Mesendoderm (in vitro differentiated cells): ENCODE measurements around the gene PPP2R2C.

Source experiments
- DNase-seq: peaks from one replicate; pipeline ENCODE4 v3.0.0; 2013
- H2AK5ac ChIP-seq: 2 replicates; pipeline ENCODE4 v1.6.1; 2013; ENCODE audit warnings: low read length, inconsistent platforms
- H2BK120ac ChIP-seq: 2 replicates; pipeline ENCODE4 v1.6.1; 2013; ENCODE audit warnings: low read depth, mild to moderate bottlenecking, low read length, moderate library complexity, mixed read lengths
- H2BK15ac ChIP-seq: replicated peaks from 2 replicates; pipeline ENCODE4 v1.6.1; 2013; ENCODE audit warnings: low read depth, mild to moderate bottlenecking, moderate library complexity
- H2BK5ac ChIP-seq: 2 replicates; pipeline ENCODE4 v1.6.1; 2013; ENCODE audit warnings: low read length, inconsistent platforms
- H3K18ac ChIP-seq: 2 replicates; pipeline ENCODE4 v1.6.1; 2013; ENCODE audit warnings: mild to moderate bottlenecking, low read length, mixed read lengths
- H3K23ac ChIP-seq: one replicate; pipeline ENCODE4 v1.6.1; 2013; ENCODE audit warnings: low read length
- H3K27ac ChIP-seq: 2 replicates; pipeline ENCODE4 v1.5.1; 2013; ENCODE audit warnings: low read depth, mild to moderate bottlenecking, inconsistent platforms, low read length, moderate library complexity
- H3K27me3 ChIP-seq: 2 replicates; pipeline ENCODE4 v1.6.1; 2013; ENCODE audit warnings: low read length, control low read depth, mild to moderate bottlenecking, inconsistent platforms; ENCODE audit not compliant: insufficient read depth, poor library complexity
- H3K36me3 ChIP-seq: 2 replicates; pipeline ENCODE4 v1.6.1; 2013; ENCODE audit warnings: low read length, inconsistent platforms; ENCODE audit not compliant: control insufficient read depth, insufficient read depth
- H3K4ac ChIP-seq: one replicate; pipeline ENCODE4 v1.6.1; 2013; ENCODE audit warnings: low read depth, mild to moderate bottlenecking, low read length, moderate library complexity
- H3K4me1 ChIP-seq: 2 replicates; pipeline ENCODE4 v1.6.1; 2013; ENCODE audit warnings: low read depth, low read length, inconsistent platforms; ENCODE audit not compliant: control insufficient read depth
- H3K4me2 ChIP-seq: 2 replicates; pipeline ENCODE4 v1.6.1; 2013; ENCODE audit warnings: low read length
- H3K4me3 ChIP-seq: 2 replicates; pipeline ENCODE4 v1.5.1; 2013; ENCODE audit warnings: mild to moderate bottlenecking, low read length
- H3K56ac ChIP-seq: one replicate; pipeline ENCODE4 v1.6.1; 2013; ENCODE audit warnings: low read length
- H3K79me1 ChIP-seq: 2 replicates; pipeline ENCODE4 v1.6.1; 2013; ENCODE audit warnings: low read length, inconsistent platforms
- H3K79me2 ChIP-seq: 2 replicates; pipeline ENCODE4 v1.6.1; 2013; ENCODE audit warnings: mild to moderate bottlenecking, low read length; ENCODE audit not compliant: control insufficient read depth, insufficient read depth
- H3K9ac ChIP-seq: 2 replicates; pipeline ENCODE4 v1.6.1; 2013; ENCODE audit warnings: low read length, inconsistent platforms
- H4K5ac ChIP-seq: one replicate; pipeline ENCODE4 v1.6.1; 2013; ENCODE audit warnings: low read length
- H4K8ac ChIP-seq: one replicate; pipeline ENCODE4 v1.6.1; 2013; ENCODE audit warnings: low read depth, mild to moderate bottlenecking, control low read depth, low read length, moderate library complexity
- WGBS: extraction: QIAGEN DNeasy Blood & Tissue Kit; methylation state at CpG from one replicate; pipeline ENCODE4 v1.1.7; 2013; ENCODE audit warnings: low lambda C conversion rate, missing lambda C conversion rate; ENCODE audit not compliant: insufficient coverage; ENCODE audit errors: extremely low coverage; 5-methylcytosine and 5-hydroxymethylcytosine counted together

Gene PPP2R2C

DNA sequence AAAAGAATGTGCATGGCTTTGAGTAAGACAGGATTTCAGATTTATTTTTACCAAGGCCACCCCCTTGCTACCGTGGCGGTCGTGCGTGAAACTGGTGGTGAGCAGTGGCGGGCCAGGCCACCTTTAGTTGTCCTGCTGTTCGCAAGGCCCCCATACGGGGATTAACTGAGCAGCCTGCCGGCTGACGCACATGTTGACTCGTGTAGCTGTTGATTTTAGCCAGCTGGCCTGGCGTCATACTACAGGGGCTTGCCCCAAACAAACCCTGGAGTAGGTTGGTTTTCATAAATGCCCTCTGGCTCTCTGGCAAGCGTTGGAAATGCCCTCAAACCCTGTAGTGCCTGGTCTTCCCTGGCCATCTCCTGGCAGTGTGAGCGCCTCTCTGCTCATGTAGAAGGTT, 174.4 kb downstream of the PPP2R2C start:
- no peak overlapping the region for H3K4ac ChIP-seq
- no CpG with 5 or more reads among the region's 13 CpGs for WGBS
- no peaks in the 10 kb centered on the region for H3K36me3 ChIP-seq
- no peak overlapping the region for H3K27ac ChIP-seq
- H3K9ac ChIP-seq: no peak overlapping the region
- no peak overlapping the region for H2AK5ac ChIP-seq
- H2BK15ac ChIP-seq: no peak overlapping the region
- H3K4me3 ChIP-seq: no peak overlapping the region
- H3K23ac ChIP-seq: no peak overlapping the region
- no peaks in the 10 kb centered on the region for H3K79me1 ChIP-seq
- no peak for DNase-seq
- H3K4me1 ChIP-seq: no peaks in the 10 kb centered on the region
- H3K4me2 ChIP-seq: no peak overlapping the region
- H3K18ac ChIP-seq: no peak overlapping the region
- H3K79me2 ChIP-seq: no peaks in the 10 kb centered on the region
- H2BK5ac ChIP-seq: no peak overlapping the region
- H3K56ac ChIP-seq: no peak overlapping the region
- H3K27me3 ChIP-seq: no peaks in the 10 kb centered on the region
- no peak overlapping the region for H4K8ac ChIP-seq
- H2BK120ac ChIP-seq: no peak overlapping the region
- no peak overlapping the region for H4K5ac ChIP-seq

DNA sequence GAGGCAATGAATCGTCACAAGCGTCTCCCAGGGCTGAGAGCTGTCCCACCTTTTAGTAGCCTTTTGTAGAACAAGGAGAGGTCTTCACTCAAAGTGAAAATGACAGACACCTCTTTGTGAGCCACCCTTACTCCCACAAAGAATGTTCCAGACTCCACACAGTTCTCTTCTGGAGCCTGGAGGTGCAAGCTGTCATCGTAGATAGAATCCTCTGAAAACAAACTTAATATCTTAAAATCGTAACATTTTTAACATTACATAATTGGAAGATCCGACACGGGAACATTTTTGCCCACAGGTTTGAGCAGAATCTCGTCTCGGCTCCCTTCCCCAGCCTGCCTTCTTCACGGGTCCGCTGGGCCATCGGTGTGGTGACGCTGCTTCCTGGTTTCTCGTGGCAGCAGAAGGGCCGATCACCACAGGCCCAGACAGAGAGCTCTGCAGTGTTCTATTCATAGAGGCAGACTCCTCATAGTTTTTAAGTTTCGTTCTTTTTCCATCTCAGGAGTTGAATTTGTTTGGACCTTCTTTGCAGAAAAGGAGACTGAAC, 175.1 kb downstream of the PPP2R2C start:
- no peak overlapping the region for H3K4me3 ChIP-seq
- no peaks in the 10 kb centered on the region for H3K79me1 ChIP-seq
- H3K36me3 ChIP-seq: no peaks in the 10 kb centered on the region
- H3K56ac ChIP-seq: no peak overlapping the region
- no peak for DNase-seq
- H4K8ac ChIP-seq: no peak overlapping the region
- H2BK15ac ChIP-seq: no peak overlapping the region
- H2AK5ac ChIP-seq: no peak overlapping the region
- no peak overlapping the region for H2BK120ac ChIP-seq
- no peak overlapping the region for H2BK5ac ChIP-seq
- H3K23ac ChIP-seq: no peak overlapping the region
- no peak overlapping the region for H3K27ac ChIP-seq
- H3K18ac ChIP-seq: no peak overlapping the region
- no peaks in the 10 kb centered on the region for H3K27me3 ChIP-seq
- H3K4me2 ChIP-seq: no peak overlapping the region
- no peaks in the 10 kb centered on the region for H3K4me1 ChIP-seq
- no peak overlapping the region for H3K9ac ChIP-seq
- H3K4ac ChIP-seq: no peak overlapping the region
- WGBS: no CpG with 5 or more reads among the region's 15 CpGs
- no peaks in the 10 kb centered on the region for H3K79me2 ChIP-seq
- H4K5ac ChIP-seq: no peak overlapping the region

DNA sequence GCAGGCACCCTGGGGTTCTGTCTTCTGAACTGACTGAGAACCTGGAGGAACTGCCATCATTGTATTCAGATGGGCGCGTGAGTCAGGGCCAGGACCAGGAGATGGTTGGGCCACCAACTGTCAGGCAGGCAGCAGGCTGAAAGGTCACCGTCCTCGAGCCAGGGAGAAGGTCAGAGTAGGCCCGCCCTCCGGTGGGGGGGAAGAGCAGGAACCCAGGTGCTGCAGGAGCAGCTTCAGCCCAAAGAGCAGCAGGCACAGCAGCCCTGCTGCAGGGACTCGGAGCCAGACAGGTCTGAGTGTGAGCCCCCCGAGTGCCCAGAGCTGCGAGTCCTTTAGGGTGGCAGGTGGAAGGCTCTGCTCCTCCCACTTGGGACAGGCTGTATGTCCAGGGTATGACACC, 176.4 kb downstream of the PPP2R2C start:
- H3K79me1 ChIP-seq: no peaks in the 10 kb centered on the region
- H2BK5ac ChIP-seq: no peak overlapping the region
- no peak overlapping the region for H3K9ac ChIP-seq
- no peak overlapping the region for H2AK5ac ChIP-seq
- no peaks in the 10 kb centered on the region for H3K27me3 ChIP-seq
- H2BK120ac ChIP-seq: no peak overlapping the region
- no peak overlapping the region for H3K23ac ChIP-seq
- H3K27ac ChIP-seq: no peak overlapping the region
- H3K36me3 ChIP-seq: no peaks in the 10 kb centered on the region
- no peak overlapping the region for H4K8ac ChIP-seq
- H3K4me1 ChIP-seq: no peaks in the 10 kb centered on the region
- WGBS: no CpG with 5 or more reads among the region's 9 CpGs
- H3K18ac ChIP-seq: no peak overlapping the region
- no peak overlapping the region for H4K5ac ChIP-seq
- no peak overlapping the region for H3K4ac ChIP-seq
- peak; percentile 44 for DNase-seq
- no peak overlapping the region for H3K56ac ChIP-seq
- no peaks in the 10 kb centered on the region for H3K79me2 ChIP-seq
- no peak overlapping the region for H3K4me3 ChIP-seq
- no peak overlapping the region for H3K4me2 ChIP-seq
- H2BK15ac ChIP-seq: no peak overlapping the region

DNA sequence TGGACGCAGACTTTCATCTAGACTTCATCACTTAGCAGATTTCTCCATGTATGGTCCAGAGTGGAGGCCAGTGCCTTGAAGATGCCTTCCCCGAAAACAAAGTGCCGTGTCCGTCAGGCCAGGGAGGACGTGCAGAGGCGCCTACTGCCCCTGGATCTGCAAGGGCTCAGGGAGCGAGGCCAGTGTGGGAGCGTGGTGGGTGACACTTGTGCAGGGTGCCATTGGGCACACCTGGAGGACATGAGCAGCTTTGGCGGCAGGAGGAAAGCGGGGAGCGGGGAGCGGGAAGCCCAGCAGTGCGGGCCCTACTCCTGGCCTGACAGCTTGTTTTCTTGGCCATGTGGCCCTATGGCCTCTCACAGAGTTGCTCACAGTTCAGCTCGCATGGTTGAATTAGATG, 176.9 kb downstream of the PPP2R2C start:
- H2BK15ac ChIP-seq: no peak overlapping the region
- H3K56ac ChIP-seq: no peak overlapping the region
- no peaks in the 10 kb centered on the region for H3K79me2 ChIP-seq
- no peaks in the 10 kb centered on the region for H3K27me3 ChIP-seq
- no peak overlapping the region for H3K4me3 ChIP-seq
- no peak overlapping the region for H4K8ac ChIP-seq
- no peak overlapping the region for H3K9ac ChIP-seq
- H2BK5ac ChIP-seq: no peak overlapping the region
- no peaks in the 10 kb centered on the region for H3K36me3 ChIP-seq
- no peak overlapping the region for H4K5ac ChIP-seq
- no peak overlapping the region for H3K18ac ChIP-seq
- whole genome bisulfite sequencing: no CpG with 5 or more reads among the region's 14 CpGs
- no peak overlapping the region for H3K23ac ChIP-seq
- H2BK120ac ChIP-seq: no peak overlapping the region
- DNase-seq: no peak
- H3K79me1 ChIP-seq: no peaks in the 10 kb centered on the region
- no peak overlapping the region for H3K4ac ChIP-seq
- no peak overlapping the region for H3K27ac ChIP-seq
- no peak overlapping the region for H2AK5ac ChIP-seq
- no peaks in the 10 kb centered on the region for H3K4me1 ChIP-seq
- H3K4me2 ChIP-seq: no peak overlapping the region

DNA sequence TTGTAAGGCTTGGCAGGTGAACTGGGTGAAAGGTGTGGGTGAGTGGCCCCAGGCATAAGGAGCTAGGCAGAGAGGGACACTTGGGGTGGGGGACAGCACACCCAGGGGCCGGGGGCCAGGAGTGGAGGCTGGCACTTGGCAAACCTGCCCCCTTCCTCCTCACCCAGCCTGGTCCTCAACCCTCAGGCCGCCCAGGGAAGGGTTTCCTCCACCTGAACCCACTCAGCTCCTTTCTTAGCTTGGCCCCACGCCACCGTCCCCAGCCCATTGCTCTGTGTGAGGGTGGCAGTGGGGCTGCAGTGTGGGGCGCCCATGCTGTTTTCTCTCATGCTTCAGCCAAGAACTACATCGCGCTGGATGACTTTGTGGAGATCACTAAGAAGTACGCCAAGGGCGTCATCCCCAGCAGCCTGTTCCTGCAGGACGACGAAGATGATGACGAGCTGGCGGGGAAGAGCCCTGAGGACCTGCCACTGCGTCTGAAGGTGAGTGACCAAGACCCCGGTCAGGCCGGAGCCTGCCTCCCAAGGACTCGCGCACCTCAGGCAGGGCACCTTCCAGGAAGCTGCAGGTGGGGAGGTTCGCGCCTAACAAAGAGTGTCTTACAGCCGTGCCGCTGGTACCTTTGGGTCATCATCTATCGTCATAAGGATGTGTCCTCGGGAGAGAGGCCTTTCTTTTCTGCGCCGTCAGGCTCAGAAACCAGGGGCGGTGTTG, 177.6 kb downstream of the PPP2R2C start:
- no peak overlapping the region for H3K23ac ChIP-seq
- H3K27me3 ChIP-seq: no peaks in the 10 kb centered on the region
- no peak overlapping the region for H3K18ac ChIP-seq
- no peak overlapping the region for H3K56ac ChIP-seq
- no peaks in the 10 kb centered on the region for H3K79me2 ChIP-seq
- no peak overlapping the region for H3K4me2 ChIP-seq
- no peak overlapping the region for H4K8ac ChIP-seq
- no peak overlapping the region for H2BK5ac ChIP-seq
- H3K4ac ChIP-seq: no peak overlapping the region
- H3K4me3 ChIP-seq: no peak overlapping the region
- no peak for DNase-seq
- H2BK120ac ChIP-seq: no peak overlapping the region
- no peak overlapping the region for H3K27ac ChIP-seq
- no CpG with 5 or more reads among the region's 27 CpGs for WGBS
- no peak overlapping the region for H4K5ac ChIP-seq
- H2BK15ac ChIP-seq: no peak overlapping the region
- H3K9ac ChIP-seq: no peak overlapping the region
- no peaks in the 10 kb centered on the region for H3K4me1 ChIP-seq
- no peaks in the 10 kb centered on the region for H3K79me1 ChIP-seq
- H2AK5ac ChIP-seq: no peak overlapping the region
- H3K36me3 ChIP-seq: no peaks in the 10 kb centered on the region

DNA sequence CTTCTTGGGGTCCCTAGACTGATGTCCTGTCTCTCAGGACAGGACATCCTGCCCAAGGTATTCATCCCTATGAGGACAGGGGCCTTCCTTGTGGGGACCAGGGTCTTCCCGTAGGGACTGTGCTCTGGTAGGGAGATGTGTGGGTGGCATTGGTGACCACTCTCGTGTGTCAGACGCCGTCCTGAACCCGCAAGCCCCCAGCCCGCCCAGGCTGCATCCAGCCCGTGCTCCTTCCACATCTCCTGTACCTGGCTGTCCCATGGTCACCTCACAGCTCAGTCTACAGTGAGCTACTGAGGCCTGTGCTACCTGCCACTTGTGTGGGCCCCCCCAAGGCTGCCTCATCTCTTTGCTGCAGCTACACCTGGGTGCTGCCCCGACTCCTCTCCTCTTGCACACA, 178.8 kb downstream of the PPP2R2C start:
- no peak for DNase-seq
- Histone ChIP-seq H3K4me3 (no peak overlapping the region), H2BK5ac (no peak overlapping the region), H3K4me1 (no peaks in the 10 kb centered on the region), H3K79me2 (no peaks in the 10 kb centered on the region), H3K56ac (no peak overlapping the region), H3K4ac (no peak overlapping the region), H3K27me3 (no peaks in the 10 kb centered on the region), H2BK120ac (no peak overlapping the region), H3K9ac (no peak overlapping the region), H3K36me3 (peaks cover 4% of the 10 kb centered on the region), H2BK15ac (no peak overlapping the region), H3K27ac (no peak overlapping the region), H2AK5ac (no peak overlapping the region), H4K8ac (no peak overlapping the region), H3K18ac (no peak overlapping the region), H3K23ac (no peak overlapping the region), H3K79me1 (no peaks in the 10 kb centered on the region), H3K4me2 (no peak overlapping the region), H4K5ac (no peak overlapping the region)
- WGBS: no CpG with 5 or more reads among the region's 8 CpGs
